Suppressor macrophage treated with lipopolysaccharide for 1 hour (primary cell): ENCODE data around the gene CHD8.
"Not testable (repeated sequence)": the region's sequence is repeated elsewhere in the genome, so short reads cannot be mapped to it uniquely, and the experiment has no call there.

Experiments
- DNase-seq, 3 donors: peaks; one replicate each; pipeline ENCODE4 v3.0.0-alpha.2; 2020 to 2022

The CHD8 gene

DNA sequence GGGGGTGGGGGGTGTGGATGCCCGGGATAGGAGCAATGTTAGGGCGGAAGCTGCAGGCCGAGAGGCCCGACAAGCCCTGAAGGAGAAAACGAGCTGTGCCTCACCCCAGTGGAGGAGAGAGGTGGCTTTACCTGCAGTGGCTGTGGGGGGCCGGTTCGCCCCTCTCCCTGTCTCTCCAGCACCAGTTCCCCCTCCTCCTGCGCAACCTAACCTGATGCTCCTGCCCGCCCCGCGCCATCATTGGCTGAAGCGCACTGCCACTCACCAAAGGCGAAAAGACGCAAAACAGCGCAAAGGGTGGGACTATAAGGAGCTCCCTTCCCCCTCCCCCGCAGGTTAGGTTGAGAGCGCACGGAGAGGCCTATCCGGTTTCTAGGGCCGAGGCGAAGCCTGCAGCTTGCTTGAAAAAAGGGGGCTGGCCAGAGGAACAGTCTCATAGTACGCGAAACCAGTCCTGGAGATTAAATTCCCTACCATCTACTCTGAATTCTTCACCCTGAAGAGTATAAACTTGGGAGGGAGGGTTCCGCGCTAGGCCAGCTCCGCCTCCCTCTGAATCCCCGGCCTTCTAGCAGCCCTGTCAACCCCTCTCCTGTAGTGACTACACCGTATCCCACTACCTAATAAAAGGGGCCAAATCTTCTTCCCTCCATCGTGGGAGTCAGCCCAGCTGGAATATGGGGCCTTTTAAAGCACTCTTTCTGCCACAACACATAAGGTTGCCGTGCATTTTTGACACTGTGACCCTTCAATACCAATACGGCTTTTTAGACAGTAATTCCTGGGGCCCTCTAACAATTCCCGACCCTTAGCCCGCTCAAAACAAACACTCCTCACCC is 18.6 kb downstream of the CHD8 start:
- peak; percentile 100 for DNase-seq

DNA sequence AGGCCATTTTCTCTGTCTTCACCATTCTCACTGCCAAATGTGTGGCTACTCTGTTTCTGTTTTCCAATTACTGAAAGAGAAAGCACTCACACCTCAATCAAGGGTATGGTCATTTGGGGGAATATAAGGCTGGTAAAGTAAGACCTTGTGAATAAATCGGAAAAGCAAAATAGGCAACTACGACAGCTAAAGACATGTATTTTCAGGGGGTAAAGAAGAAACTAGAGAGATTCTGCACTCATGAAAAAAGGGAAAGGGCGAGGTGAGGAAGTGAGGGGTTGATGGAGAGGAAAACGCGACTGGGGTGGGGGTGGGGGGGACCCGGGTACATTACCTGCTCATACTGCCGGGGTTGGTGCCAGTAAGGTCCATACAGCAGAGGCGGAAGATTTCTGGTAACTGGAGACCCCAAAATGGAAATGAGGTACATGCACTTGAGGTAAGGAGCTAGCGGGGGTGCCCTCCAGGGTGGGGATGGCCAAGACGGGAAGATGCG is 19.3 kb downstream of the CHD8 start:
- DNase-seq, result no peak

DNA sequence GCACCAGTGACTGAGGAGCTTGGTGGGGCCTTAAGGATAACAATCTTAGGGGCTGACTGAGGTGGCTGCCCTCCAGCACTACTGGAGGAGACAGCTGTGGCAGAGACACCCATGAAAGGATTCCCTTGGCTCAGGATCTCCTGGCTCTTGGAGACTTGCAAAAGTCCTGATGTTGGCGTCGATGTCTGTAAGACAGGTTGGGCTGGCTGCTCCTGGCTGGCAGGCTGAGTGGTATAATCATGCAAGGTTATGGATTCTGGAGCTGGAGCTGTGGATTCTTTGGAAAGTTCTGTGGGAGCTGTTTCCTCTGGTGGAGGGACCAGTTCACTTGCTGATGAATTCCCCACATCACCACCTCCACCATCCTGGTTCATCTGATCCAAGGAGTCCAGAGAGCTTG is 24.8 kb downstream of the CHD8 start:
- DNase-seq, result no peak

- DNase-seq, result no peak
These were observed 27.0 kb downstream of the CHD8 start for GRCh38 chr14:21428930-21429329.

- peak in 1 of 3 donors; percentile 10 for DNase-seq
These were observed 29.2 kb downstream of the CHD8 start for GRCh38 chr14:21426692-21427091.

DNA sequence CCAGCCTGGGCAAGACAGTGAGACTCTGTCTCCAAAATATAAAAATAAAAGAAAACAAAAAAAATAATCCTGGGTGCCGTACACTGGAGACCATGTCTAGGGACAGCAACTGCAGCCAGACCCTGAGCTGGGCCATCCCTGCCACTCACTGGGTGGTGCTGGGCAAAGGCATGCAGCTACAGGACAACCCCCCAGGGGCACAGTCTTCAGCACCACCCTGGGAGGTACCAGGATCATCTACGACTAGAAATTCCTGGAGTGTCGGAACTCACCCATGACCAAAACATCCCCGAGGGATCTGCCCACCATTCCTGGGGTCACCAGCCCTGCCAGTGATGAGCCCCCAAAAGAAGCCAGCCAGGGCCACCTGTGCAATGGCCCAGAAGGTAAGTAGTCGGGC is 36.4 kb downstream of the CHD8 start:
- no peak for DNase-seq

GRCh38 chr14:21415329-21415728 is 40.6 kb downstream of the CHD8 start:
- DNase-seq, result no peak

DNA sequence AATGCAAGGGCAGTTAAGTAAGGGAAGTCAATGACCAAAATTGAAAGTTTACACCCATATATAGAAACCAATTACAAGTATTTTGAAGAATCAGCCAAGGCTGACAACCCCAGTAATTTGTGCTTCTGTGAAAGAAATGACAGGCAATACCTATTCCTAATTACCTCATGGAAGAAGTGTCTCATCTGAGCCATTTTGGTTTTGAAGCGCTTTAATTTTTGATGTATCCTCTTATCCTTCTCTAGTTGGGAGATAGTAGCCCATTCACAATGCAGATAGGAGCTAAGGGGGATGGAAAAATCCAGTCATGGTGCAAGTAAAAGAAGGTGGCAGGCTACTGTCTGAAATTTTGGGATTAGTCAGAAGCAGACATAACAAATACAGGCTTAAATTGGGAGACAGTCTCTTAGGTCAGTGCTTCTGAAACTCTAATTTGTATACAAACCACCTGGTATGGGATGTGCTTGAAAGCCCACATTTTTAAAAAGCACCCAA is 41.7 kb downstream of the CHD8 start:
- no peak for DNase-seq

GRCh38 chr14:21408147-21408546 is 47.8 kb downstream of the CHD8 start:
- no peak for DNase-seq

GRCh38 chr14:21406213-21406612 is 49.7 kb downstream of the CHD8 start:
- no peak for DNase-seq

DNA sequence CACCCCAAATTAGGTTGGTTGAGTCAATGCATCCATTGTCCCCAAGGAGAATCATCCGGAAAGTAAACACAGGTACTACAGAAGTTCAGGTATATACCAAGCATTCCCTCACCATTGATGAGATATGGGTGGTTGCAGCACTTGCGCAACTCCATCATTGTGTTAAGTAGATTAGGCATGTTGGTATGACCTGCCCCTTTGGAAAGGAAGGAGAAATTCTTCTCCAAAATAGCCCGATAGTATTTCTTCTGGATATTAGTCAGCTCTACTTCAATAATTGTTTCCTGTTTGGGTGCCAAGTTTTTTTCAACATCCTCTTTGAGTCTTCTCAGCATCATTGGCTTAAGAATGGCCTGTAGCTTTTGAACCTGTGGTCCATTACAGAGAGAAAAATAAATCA is 50.8 kb downstream of the CHD8 start:
- no peak for DNase-seq

- DNase-seq, result no peak
These were observed 56.5 kb downstream of the CHD8 start for GRCh38 chr14:21399311-21399870.

- DNase-seq, result no peak
These were observed 57.0 kb downstream of the CHD8 start for GRCh38 chr14:21398901-21399300.

DNA sequence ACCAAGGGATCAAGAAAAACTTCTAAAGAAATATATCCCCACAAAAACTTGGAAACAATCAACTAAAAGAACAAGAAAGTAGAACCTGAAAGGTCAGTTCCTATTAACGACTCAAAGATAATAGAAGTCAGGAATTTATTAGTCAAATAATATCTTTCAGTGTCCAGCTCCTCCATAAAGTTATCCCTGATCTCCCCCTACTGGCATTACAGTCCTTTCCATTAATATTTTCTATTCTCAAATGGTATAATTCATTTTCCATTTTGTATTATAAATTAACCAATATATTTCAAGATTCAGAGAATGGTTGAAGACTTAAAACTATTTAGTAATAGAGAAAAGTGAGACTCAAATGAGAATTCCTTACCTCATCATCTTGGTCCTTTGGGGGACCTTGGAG is 60.5 kb downstream of the CHD8 start:
- peak in 2 of 3 donors; percentile 11 to 20 for DNase-seq

DNA sequence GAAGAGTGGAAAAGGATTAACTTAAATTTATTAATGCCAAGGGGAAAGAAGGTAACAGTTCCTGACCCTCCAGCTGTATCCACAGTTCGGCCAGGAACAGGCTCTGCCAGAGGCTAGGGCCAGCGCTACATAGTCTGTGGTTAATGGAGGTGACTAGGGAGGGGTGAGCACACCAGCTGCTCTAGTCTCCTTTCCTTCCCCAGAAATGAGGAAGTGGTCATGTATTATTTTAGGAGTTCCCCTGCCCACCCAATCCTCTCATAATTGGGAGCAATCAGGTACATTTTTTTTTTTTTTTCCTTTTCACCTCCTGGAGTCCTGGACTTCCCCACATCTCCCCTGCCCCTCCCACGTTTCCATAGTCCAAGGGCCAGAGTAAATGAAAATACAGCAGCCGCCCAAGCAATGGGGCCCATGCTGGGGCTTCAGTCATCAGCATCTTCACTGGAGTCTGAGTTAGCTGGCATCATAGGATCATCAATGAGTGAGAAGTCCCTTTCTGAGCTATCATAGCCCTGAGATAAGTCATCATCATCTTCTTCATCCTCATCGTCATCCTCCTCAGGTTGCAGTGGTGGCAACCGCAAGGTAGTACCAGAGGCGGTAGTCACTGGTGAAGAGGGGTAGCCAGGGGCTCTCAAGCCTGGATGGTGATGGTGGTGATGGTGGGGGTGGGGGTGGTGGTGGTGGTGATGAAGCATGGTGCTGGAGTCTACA is 70.6 kb downstream of the CHD8 start:
- DNase-seq, result peak; percentile 73 to 80 (median 76)

- DNase-seq, result peak; percentile 84 to 91 (median 85)
These were observed 71.5 kb downstream of the CHD8 start for GRCh38 chr14:21384494-21384851.

DNA sequence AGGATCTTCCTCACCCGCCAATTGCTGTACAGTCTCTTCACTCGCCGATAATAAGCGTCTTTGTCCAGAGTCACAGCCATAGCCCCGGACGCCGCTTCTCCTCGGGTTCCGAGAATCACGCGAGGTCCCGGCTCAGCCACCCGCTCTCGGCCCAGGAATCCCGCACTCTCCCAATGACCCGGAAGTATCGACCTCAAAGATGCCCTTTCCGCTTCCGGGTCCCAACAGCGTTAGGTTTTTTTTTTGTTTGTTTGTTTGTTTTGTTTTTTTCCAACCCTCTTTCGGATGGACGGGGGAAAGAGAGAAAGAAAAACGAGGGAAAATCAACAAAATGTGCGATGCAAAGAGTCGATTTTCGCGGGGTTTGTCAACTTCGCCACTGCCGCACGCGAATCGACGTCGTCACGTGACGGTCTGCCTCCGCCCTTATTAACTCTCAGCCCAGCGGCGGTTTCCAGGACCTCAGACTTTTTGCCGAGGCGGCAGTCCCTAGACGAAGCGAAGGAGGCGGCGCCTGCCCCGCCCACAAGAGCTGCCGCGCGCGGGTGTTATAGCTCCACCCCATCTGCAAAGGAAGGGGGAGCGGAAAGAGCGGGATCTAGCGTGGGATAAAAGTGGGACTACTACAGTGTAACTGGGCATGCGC is 72.0 kb downstream of the CHD8 start, which contains the start of gene SUPT16H:
Gene SUPT16H, minus strand, starts transcription at position 172 of the 646 bp plus-strand sequence. Its CDS starts 92 bp downstream, at position 80.
- peak; percentile 98 to 99 (median 98) for DNase-seq

GRCh38 chr14:21382886-21383847 is 72.8 kb downstream of the CHD8 start:
- peak; percentile 64 to 74 (median 65) for DNase-seq

- DNase-seq, result no peak
These were observed 73.8 kb downstream of the CHD8 start for GRCh38 chr14:21382095-21382494.

DNA sequence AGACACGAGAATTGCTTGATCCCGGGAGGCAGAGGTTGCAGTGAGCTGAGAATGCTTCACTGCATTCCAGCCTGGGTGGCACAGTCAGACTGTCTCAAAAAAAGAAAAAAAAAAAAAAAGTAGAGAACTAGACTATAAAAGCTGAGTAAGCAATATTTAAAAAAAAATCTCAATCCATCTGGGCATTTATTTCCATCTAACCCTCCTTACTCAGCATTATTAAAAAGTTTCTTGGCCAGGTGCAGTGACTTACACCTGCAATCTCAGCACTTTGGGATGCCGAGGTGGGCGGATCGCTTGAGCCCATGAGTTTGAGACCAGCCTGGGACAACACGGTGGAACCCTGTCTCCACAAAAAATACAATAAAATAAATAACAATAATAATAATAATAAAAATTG is 76.6 kb downstream of the CHD8 start:
- DNase-seq, result no peak

DNA sequence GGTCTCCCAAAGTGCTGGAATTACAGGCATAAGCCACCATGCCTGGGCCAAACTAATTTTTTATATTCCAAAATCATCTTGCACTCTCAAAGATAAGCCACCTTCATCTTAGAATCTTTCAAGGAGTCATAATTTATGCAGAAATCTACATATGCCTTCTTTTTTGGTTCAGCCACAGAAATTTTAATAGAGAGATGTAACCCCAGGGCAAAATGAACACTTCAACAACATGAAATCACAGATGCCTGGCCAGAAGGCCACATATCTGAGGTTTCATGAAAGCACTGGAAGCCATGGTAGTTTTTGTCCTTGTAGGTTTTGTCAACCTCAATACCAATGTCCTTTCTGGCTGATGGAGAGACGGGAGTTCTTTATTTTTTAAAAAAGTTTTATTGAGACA is 81.9 kb downstream of the CHD8 start:
- DNase-seq, result no peak

DNA sequence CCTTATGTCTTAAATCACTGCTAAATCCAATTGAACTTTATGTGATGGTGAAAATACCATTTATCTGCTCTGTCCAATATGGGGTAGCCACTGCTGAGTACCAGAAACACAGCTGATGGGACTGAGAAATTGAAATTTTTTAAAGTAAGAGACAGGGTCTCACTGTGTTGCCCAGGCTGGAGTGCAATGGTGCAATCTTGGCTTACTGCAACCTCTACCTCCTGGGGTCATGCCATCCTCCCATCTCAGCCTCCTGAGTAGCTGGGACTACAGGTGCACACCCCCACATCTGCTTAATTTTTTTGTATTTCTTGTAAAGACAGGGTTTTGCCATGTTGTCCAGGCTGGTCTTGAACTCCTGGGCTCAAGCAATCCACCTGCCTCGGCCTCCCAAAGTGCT is 83.1 kb downstream of the CHD8 start:
- DNase-seq, result not testable (repeated sequence)
